Measurements from ENCODE around the gene SV2B.

SV2B gene

DNA sequence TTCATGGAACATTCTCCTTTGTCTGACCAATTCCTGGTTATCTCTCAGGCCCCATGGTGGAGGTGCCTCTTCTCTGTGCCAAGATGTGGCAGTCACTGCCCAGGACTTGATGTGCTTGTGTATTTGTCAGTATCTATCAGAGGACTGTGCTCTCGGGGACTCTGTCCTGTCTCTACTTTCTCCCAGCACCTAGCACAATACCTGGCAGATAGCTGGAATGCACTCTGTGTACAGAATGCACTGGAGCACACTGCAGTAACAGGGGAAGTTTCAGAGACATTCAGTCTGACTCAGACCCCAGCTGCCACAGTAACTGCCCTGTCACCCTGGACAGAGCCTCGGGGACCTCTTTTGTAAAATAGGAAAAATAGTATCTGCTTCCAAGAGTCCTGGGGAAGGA is 34.6 kb upstream of the SV2B start:
- TF ChIP-seq, protein P1, sequence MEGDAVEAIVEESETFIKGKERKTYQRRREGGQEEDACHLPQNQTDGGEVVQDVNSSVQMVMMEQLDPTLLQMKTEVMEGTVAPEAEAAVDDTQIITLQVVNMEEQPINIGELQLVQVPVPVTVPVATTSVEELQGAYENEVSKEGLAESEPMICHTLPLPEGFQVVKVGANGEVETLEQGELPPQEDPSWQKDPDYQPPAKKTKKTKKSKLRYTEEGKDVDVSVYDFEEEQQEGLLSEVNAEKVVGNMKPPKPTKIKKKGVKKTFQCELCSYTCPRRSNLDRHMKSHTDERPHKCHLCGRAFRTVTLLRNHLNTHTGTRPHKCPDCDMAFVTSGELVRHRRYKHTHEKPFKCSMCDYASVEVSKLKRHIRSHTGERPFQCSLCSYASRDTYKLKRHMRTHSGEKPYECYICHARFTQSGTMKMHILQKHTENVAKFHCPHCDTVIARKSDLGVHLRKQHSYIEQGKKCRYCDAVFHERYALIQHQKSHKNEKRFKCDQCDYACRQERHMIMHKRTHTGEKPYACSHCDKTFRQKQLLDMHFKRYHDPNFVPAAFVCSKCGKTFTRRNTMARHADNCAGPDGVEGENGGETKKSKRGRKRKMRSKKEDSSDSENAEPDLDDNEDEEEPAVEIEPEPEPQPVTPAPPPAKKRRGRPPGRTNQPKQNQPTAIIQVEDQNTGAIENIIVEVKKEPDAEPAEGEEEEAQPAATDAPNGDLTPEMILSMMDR (conservative IDR thresholded peaks at IDR 0.05; ENCODE audit: low read length) = no peak
- no peak for DNase-seq (ENCODE audit: low read depth)
- H3K4me3 ChIP-seq (ENCODE audit: low read length) = no peak overlapping the region

GRCh38 chr15:91067036-91067435 is 33.0 kb upstream of the SV2B start:
- no peak for DNase-seq (ENCODE audit: low read depth)
- TF ChIP-seq, protein P1 (conservative IDR thresholded peaks at IDR 0.05; ENCODE audit: low read length) = no peak
- no peak overlapping the region for H3K4me3 ChIP-seq (ENCODE audit: low read length)

DNA sequence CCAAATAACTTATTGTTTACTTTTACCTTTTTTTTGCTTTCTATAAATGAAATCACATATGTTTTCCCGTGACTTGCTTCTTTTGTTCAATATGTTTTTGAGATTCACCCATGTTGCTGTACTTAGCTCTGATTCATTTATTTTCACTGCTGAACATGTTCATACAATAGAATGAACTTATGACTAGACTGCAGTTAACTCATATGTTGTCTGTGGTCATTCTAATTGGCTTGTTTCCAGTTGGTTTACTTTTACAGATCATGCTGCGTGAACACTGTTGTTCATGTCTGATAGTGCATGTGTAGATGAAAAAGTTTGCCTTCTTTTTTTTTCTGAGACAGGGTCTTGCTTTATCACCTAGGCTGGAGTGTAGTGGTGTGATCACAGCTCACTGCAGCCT is 31.6 kb upstream of the SV2B start:
- no peak overlapping the region for H3K4me3 ChIP-seq (ENCODE audit: low read length)
- TF ChIP-seq, protein P1 (conservative IDR thresholded peaks at IDR 0.05; ENCODE audit: low read length) = no peak
- DNase-seq (ENCODE audit: low read depth) = no peak

GRCh38 chr15:91068966-91069365 is 31.1 kb upstream of the SV2B start:
- no peak overlapping the region for H3K4me3 ChIP-seq (ENCODE audit: low read length)
- TF ChIP-seq, protein P1 (conservative IDR thresholded peaks at IDR 0.05; ENCODE audit: low read length) = no peak
- DNase-seq (ENCODE audit: low read depth) = no peak

DNA sequence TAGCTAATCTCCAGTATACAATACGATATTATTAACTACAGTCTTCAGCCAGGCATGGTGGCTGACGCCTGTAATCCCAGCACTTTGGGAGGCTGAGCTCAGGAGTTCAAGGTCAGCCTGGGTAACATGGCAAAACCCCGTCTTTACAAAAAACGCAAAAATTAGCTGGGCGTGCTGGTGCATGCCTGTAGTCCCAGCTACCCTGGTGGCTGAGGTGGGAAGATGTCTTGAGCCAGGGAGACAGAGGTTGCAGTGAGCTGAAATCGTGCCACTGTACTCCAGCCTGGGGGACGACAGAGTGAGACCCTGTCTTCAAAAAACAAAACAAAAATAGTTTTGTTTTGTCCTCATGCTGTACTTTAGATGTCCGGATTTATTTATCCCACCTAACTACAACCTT is 29.2 kb upstream of the SV2B start:
- no peak overlapping the region for H3K4me3 ChIP-seq (ENCODE audit: low read length)

GRCh38 chr15:91072161-91072560 is 27.9 kb upstream of the SV2B start:
- TF ChIP-seq, protein P1 (conservative IDR thresholded peaks at IDR 0.05; ENCODE audit: low read length) = no peak
- H3K4me3 ChIP-seq (ENCODE audit: low read length) = no peak overlapping the region
- DNase-seq (ENCODE audit: low read depth) = no peak

More for the DNA sequence above, 29.2 kb upstream of the SV2B start:
- DNase-seq (ENCODE audit: low read depth) = no peak
- TF ChIP-seq, protein P1 (conservative IDR thresholded peaks at IDR 0.05; ENCODE audit: low read length) = no peak

DNA sequence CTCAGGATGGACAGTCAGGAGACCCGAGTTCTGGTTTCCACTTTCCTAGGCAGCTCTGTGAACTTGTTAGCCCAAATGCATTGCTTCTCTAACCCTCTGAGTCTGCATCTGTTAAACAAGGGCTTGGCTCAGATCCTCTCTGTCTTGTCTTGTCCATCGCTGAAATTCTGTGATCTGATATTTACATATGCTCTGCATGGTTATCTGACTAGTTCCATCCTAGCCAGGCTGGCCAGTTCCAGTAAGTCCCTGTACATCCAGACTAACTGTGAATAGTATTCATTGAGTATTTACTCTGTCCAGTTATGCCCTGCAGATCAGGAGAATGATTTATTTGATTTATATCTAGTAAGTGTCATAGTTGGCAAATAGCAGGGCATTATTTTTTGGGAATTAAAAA is 27.0 kb upstream of the SV2B start:
- DNase-seq (ENCODE audit: low read depth) = no peak
- TF ChIP-seq, protein P1 (conservative IDR thresholded peaks at IDR 0.05; ENCODE audit: low read length) = no peak
- H3K4me3 ChIP-seq (ENCODE audit: low read length) = no peak overlapping the region

All from AG10803 (cell line).